ENCODE measurements around the gene CNOT6.

DNA sequence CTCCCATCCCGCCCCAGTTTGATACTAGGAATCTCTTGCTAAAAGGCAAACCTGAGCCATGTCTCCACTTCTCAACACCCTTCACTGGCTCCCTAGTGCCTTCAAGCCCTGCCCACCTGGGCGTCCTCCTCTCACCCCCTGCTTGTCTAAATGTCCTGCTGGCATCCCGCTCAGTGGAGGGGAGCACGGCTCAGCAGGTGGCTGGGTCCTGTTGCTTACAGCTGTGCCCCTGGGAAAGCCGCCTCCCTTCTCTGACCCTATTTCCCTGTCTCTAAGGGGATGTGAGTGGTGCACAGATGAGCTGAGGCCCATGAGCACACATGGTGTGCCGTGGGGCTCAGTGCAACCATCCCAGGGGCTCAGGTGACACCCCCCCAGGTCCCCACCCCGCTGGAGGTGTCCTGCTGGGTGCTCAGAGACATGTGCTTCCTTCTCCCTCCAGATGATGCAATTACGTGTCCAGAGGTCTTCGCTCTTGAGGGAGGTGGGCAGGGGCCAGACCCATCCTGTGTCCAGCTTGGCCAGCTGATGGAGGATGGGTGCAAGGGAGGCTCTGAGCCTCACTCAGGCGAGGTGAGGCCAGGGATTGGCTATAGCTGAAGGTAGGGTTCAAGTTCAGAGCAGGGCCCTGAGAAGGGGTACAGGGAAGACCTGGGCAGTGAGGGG lies 131.1 kb downstream of the CNOT6 start:
- no peak for TF ChIP-seq POLR2A (IDR thresholded peaks at IDR 0.05)
- TF ChIP-seq, protein P1, sequence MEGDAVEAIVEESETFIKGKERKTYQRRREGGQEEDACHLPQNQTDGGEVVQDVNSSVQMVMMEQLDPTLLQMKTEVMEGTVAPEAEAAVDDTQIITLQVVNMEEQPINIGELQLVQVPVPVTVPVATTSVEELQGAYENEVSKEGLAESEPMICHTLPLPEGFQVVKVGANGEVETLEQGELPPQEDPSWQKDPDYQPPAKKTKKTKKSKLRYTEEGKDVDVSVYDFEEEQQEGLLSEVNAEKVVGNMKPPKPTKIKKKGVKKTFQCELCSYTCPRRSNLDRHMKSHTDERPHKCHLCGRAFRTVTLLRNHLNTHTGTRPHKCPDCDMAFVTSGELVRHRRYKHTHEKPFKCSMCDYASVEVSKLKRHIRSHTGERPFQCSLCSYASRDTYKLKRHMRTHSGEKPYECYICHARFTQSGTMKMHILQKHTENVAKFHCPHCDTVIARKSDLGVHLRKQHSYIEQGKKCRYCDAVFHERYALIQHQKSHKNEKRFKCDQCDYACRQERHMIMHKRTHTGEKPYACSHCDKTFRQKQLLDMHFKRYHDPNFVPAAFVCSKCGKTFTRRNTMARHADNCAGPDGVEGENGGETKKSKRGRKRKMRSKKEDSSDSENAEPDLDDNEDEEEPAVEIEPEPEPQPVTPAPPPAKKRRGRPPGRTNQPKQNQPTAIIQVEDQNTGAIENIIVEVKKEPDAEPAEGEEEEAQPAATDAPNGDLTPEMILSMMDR (IDR thresholded peaks at IDR 0.05) = no peak

Measured in prostate gland (tissue), 2 donors.